ENCODE results near the gene PTPRN2. TPM values are rescaled to one million over a fixed set of nuclear protein-coding genes. Genes with fewer than 3 reads are reported as not detected.

PTPRN2 gene
- total RNA-seq, 4 donors from 2014 or later: 6.6 to 10.7 (median 8.2) TPM

DNA sequence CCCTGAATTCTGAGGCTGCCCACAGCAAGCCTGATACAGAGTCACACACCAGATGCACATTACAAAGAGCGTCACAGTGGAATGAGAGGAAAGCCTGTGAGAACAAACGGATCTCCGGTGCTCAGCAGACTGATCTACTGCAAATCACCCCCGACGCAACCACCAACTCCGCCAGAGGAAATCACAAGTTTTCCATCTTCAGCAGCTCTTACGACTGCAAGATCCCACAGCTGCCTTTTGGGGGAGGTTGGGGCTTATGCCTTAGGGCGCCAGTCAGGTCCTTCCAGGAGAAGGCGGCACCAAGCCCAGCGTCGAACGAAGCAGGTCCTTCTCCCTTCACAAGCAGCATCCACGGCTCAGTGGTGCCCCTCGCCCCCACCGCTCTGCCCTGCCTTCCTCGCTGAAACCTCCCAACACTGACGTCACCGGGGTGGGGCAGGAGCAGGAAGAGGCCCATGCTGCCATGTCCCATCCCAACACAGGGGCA is 32.5 kb downstream of the PTPRN2 start:
- no peak for DNase-seq (ENCODE audit: low spot score in 2 of 2)
- Histone ChIP-seq H3K27me3 (no peaks in the 10 kb centered on the region), H3K4me3 (no peak overlapping the region), H3K36me3 (no peaks in the 10 kb centered on the region), H3K4me1 (no peaks in the 10 kb centered on the region), H3K27ac (no peak overlapping the region), H3K9me3 (no peaks in the 10 kb centered on the region)
- WGBS, 2 donors: 83 to 87% methylated on average over 18 of the region's 18 CpGs
- TF ChIP-seq CTCF (IDR thresholded peaks at IDR 0.05) (no peak), POLR2A (IDR thresholded peaks at IDR 0.05) (no peak), EP300 (IDR thresholded peaks at IDR 0.05) (no peak)

DNA sequence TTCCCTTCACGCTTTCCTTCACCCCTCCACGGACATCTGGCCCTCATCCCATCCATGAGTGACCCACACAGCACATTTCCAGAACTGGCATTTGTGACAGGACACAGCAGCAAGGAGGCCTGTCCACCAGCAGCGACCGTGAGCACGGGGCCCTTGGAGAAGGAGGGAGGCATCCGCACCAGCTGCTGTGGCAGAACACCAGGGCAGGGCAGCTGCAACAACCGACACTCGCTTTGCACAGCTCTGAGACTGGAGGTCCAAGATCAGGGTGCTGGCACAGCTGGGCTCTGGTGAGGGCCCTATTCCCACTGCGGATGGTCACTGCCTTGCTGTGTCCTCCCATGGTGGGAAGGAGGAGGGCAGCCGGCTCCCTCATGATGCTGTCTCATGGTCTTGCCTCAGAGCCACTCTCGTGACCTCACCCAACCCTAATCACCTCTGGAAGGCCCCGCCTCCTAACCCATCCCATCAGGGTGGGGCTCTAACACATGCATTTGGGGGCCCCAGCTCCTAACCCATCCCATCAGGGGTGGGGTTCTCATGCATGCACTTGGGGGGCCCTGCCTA is 36.7 kb downstream of the PTPRN2 start:
- Histone ChIP-seq H3K4me1 (peaks cover 0 to 14% (median 0%) of the 10 kb centered on the region in 4 donors), H3K27me3 (no peaks in the 10 kb centered on the region), H3K9me3 (no peaks in the 10 kb centered on the region), H3K4me3 (no peak overlapping the region), H3K27ac (no peak overlapping the region), H3K36me3 (no peaks in the 10 kb centered on the region)
- no peak for DNase-seq (ENCODE audit: low spot score in 2 of 2)
- 74 to 76% methylated on average over 12 of the region's 12 CpGs for WGBS, 2 donors
- TF ChIP-seq EP300 (IDR thresholded peaks at IDR 0.05): no peak
- no peak for TF ChIP-seq CTCF (IDR thresholded peaks at IDR 0.05)
- no peak for TF ChIP-seq POLR2A (IDR thresholded peaks at IDR 0.05)

GRCh38 chr7:158550394-158550700 is 37.3 kb downstream of the PTPRN2 start:
- 60 to 67% methylated on average over 6 to 7 of the region's 7 CpGs for whole genome bisulfite sequencing, 2 donors

GRCh38 chr7:158549616-158550393 is 37.8 kb downstream of the PTPRN2 start:
- Histone ChIP-seq H3K9me3 (no peaks in the 10 kb centered on the region), H3K36me3 (no peaks in the 10 kb centered on the region), H3K4me3 (peak overlapping the region in 1 of 4 donors; percentile 31), H3K4me1 (peaks cover 0 to 14% (median 0%) of the 10 kb centered on the region in 4 donors), H3K27ac (no peak overlapping the region), H3K27me3 (no peaks in the 10 kb centered on the region)
- DNase-seq (ENCODE audit: low spot score in 2 of 2): peak; percentile 16 to 21
- 50 to 58% methylated on average over 18 to 35 of the region's 36 CpGs for WGBS, 2 donors
- TF ChIP-seq EP300 (IDR thresholded peaks at IDR 0.05) (no peak), POLR2A (IDR thresholded peaks at IDR 0.05) (no peak), CTCF (IDR thresholded peaks at IDR 0.05) (no peak)

More at GRCh38 chr7:158550394-158550700, 37.3 kb downstream of the PTPRN2 start:
- Histone ChIP-seq H3K27me3 (no peaks in the 10 kb centered on the region), H3K4me1 (peaks cover 0 to 14% (median 0%) of the 10 kb centered on the region in 4 donors), H3K4me3 (no peak overlapping the region), H3K36me3 (no peaks in the 10 kb centered on the region), H3K9me3 (no peaks in the 10 kb centered on the region), H3K27ac (no peak overlapping the region)
- TF ChIP-seq EP300 (IDR thresholded peaks at IDR 0.05): no peak
- no peak for TF ChIP-seq POLR2A (IDR thresholded peaks at IDR 0.05)
- no peak for TF ChIP-seq CTCF (IDR thresholded peaks at IDR 0.05)
- no peak for DNase-seq (ENCODE audit: low spot score in 2 of 2)

- H3K27ac ChIP-seq: no peak overlapping the region
- peaks cover 0 to 14% (median 0%) of the 10 kb centered on the region in 4 donors for H3K4me1 ChIP-seq
- H3K27me3 ChIP-seq: no peaks in the 10 kb centered on the region
- H3K4me3 ChIP-seq: peak overlapping the region in 1 of 4 donors; percentile 31
- WGBS, 2 donors: 55 to 58% methylated on average over 22 of the region's 22 CpGs
- no peaks in the 10 kb centered on the region for H3K9me3 ChIP-seq
- H3K36me3 ChIP-seq: no peaks in the 10 kb centered on the region
- TF ChIP-seq CTCF (IDR thresholded peaks at IDR 0.05) (no peak), POLR2A (IDR thresholded peaks at IDR 0.05) (no peak), EP300 (IDR thresholded peaks at IDR 0.05) (no peak)
- DNase-seq (ENCODE audit: low spot score in 2 of 2): no peak
Observed at GRCh38 chr7:158549176-158549615, 38.4 kb downstream of the PTPRN2 start.
